Muscle of arm (tissue), 12 donors: Measurements from ENCODE around the gene NRG2. TPM values are rescaled to one million over a fixed set of nuclear protein-coding genes. Genes with fewer than 3 reads are reported as not detected.

Experiments used
- DNase-seq: peaks from one replicate; pipeline ENCODE4 v3.0.0-alpha.2; 2013
- polyA plus RNA-seq, 12 donors: library from polyadenylated mRNA; unstranded; fragments of 120-200 nt; gene quantifications; one replicate each; pipeline ENCODE4 v1.2.1, GENCODE V29; 2013; ENCODE audit not compliant: insufficient read length in 12 of 12

The NRG2 gene
- polyA plus RNA-seq, 12 donors, result 0.81 to 2.7 (median 1.4) TPM; not detected in 2

DNA sequence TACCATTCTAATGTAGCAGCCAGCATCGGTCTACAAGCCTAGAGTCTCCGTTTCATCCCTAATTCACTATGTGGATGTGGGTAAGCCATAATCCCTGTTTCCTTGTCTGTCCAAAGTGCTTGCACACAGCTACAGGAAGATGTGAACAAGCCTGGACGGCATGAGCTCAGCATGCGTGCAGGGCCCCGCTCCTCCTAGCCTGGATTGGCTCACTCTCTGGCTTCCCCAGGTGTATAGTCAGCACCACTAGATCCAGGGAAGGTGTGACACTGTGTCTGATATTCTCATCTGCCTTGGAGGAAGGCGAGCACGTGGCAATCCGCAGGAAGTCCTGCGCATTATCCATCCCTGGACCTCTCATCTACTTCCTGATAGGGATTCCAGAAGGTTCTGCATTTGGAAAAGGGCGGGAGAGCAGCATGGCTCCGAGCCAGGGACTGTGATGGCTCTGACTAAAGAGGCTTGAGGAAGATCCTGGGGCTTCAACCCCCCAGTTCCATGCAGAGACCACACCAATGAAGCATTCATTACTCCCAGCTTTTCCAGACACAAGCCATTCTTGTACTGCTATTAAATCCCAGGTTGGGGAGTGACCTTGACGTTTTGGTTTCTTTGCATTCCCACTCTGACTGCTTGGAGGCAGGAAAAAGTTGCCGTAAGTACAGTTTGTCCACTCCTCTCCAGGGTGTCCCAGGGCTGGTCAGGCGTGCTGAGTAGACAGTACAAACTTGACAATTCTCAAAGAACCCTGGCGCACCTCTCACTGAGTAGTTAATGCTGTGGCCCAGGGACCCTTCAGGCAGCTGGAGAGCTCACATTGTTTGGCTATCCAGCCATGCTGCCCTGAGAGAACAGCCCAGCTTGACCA lies 181.8 kb downstream of the NRG2 start:
- DNase-seq, result no peak

DNA sequence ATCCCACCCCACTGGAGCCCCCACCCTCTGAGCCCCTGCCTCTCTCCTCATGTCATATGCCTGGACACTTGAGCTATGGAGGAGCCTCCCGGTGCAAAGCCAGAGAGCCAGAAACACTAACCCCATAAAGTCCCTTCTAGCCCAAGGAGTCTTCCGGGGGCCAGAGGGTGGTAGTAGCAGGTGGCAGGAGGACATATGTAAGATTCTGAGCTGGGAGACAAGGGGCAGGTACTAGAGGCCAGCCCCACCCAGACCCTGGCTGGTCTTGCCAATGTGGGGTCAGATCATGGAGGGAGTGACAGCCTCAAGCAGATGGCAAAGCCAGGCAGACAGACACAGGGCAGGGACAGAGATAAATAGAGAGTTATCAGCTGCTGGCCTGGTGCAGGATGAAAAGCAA lies 184.1 kb downstream of the NRG2 start:
- no peak for DNase-seq

DNA sequence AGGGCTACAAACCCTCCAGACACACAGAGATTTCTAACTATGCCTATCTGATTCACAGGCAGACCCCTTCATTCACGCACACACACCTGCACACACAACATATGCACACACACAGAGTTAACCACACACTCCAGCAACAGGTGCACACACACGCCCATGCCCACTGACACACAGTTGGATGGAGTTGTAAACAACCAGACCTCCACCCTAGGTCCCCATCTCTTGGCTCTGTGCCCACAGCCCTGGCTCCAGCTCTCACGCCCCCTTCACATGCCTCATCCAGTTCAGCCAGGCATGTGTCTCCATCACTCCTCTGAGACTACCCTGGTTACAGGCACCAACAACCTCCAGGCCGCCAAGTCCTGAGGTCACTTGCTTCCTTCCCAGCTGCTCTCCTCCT lies 186.4 kb downstream of the NRG2 start:
- no peak for DNase-seq

DNA sequence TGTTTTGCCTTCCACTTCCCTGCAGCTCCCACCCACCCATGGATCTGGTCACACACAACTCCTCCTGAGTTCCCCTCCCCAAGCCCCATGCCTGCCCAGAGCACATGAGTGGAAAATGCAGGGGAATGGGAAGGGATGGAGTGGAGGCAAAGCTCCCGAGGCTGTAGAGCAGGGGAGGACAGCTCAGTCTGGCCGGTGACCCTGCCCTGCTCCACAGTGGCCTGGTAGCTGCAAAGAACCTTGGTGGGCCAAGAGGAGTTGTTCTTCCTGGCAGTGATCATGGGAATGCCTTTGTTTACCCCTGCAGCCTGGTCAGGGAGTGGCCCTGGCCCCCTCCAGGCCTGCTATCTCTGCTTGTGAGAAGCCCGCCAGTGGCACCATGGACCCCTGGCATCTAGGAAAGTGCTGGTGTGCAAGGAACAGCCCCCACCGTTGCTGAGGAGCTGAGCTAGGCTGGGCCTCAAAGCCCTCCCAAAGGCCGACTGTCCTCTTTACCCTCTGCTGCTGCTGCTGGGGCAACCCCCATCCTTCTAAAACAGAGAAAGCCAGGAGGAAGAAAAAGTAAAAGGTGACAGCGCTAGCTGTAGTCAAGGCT lies 187.1 kb downstream of the NRG2 start:
- no peak for DNase-seq

DNA sequence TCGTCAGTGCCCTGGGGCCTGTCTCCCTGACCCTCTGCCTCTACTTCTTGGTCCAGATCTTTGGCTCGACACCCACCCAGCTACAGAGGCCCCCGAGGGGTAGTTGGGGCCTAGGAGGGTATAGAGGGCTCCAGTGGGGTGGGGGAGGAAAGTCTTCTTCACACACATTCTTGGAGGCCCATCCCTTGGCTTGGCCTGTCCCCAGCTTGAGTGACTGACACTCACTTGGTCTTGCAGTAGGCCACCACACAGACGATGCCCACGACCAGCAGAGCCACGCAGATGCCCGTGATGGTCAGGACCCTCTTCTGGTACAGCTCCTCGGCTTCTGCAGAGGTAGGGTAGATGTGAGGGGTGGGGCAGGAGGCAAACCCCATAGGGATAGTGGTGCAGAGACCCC lies 187.6 kb downstream of the NRG2 start:
- DNase-seq, result no peak

DNA sequence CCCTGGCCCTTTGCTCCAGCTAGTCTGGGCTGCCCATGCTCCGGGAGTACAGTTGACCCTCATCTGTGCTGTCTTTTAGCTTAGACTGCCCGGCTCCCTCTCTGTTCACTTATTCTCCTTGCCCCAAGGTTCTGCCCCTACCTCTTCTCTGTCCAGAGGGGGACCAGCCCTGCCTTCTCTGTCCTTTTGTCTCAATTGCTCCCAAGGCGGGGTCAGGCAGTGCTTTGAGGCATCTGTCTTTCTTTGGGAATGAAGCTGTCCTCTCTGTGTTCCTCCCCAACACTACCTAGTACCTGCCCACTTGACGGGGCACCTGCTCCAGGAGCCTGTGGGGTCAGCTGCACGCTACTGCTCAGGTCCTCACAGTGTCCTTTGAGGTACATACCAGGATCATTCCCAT lies 188.1 kb downstream of the NRG2 start:
- DNase-seq, result no peak

DNA sequence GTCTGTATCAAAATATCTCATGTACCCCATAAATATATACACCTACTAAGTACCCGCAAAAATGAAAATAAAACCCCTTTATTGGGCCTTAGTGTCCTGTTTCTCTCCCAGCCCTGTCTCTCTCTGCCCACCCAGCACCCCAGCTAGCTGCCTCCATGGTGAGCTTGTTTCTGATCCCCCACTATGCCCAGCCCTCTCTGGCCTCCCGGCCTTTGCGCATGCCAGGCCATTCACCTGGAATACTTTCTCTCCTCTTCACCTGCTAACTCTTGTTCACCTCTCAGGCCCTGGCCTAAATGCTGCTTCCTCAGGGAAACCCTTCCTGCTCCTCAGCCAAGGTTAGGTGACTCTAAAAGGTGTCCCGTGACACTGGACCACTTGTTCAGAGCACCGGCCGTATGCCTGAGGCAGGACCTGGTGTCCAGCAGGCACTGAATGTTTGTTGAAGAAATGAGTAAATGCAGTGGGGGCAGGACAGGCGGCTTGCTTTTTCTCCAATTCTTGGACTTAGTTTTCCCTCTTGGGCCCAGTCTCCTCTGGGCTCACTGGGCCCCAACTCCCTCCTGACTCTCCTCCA lies 189.0 kb downstream of the NRG2 start:
- DNase-seq, result no peak

DNA sequence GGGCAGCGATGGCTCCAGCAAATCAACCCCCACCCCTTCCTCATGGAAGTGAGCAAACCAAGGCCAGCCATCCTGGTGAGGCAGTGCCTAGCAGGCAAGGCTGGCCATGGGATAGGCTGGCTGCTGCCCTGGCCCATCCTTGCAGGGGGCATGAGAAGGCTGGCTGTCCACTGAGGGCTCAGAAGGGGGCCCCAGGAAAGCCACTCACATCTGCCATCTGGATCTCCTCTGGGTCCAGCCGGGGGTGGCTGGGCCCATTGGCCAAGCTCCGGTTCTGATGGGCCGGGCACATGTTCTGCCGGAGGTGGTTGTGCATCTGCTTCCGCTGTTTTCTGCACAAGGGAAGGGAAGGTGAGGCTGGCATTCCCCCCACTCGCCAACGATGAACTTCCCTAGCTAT lies 190.4 kb downstream of the NRG2 start:
- DNase-seq, result no peak

DNA sequence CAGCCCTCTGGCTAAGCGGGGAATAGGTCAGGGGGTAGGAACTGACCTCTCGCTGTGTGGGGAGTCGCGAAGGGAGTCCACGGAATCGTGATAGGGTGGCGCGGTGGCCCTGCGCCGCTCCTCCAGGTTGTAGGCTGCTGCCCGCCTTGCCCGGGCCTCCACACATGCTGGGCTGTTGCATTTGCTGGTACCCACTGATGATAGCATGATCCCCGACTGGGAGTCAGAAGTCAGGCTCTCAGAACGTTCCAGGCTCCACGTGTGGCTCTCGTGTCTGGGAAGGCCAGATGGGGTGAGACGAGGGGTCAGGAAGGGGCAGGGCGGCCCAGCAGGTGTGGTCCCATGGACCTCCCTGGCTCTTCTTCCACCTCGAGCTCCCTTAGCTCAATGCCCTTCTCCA lies 191.5 kb downstream of the NRG2 start:
- no peak for DNase-seq

DNA sequence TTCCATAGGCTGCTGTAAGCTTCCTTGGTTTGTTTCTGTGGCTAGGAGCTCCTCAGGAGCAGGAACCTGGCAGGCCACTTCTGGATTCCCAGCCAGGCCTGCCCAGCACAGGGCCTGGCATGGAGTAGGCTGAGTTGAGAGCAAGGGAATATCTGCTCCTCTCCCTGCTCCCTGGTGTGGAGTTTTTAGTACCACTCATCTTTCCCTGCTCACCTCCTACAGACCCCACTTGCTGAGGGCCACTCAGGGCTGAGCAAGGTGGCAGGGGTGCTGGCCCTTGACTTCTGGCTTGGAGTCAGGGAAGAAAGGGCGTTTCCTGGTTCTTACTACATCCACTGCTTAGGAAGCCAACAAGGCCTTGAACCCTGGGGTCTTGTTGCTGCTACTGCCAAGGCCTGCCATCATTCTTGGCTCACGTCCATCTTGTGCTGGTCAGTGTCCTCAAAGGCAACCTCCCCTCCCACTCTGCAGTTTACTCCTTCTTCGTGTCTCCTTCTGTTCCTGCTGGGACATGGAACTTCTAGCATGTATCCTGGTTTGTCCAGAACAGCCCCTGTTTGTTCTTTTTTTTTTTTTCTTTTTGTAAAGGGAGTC lies 192.6 kb downstream of the NRG2 start:
- no peak for DNase-seq

DNA sequence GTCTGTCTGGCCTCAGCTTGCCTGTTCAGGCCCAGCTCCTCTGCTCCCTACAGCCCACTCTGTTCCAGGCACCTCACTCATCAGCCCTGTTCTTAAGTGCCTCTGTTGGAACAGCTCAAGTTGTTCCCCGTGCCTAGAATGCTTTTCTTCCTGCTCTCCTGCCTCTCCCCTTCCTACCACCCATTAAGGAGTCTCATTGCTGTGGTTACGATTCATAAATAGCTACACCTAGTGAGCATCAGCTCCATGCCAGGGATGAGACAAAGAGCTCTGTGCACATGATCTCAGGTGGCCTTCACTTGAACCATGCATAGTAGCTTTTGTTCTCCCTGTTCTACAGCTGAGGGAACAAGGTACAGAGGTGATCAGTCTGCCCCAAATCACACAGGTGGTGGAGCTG lies 193.2 kb downstream of the NRG2 start:
- no peak for DNase-seq

DNA sequence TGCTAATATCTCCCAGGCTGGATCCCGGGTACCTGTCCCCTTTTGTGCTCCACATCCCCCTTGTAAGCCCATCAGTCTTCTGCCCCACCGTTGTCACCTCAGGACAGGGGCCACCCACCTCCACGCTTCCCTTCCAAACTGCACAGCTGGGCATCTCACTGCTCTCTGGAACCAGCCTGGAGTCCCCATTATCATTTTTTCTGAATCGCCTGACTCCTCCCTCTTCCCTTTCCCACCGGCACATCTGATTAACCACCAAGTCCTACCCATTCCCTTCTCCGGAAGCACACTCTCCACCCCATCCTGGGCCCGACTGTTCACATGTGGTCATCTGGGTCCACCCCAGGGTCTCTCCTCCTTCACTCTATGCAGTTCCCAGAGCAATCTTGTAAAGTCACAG lies 193.6 kb downstream of the NRG2 start:
- DNase-seq, result no peak

DNA sequence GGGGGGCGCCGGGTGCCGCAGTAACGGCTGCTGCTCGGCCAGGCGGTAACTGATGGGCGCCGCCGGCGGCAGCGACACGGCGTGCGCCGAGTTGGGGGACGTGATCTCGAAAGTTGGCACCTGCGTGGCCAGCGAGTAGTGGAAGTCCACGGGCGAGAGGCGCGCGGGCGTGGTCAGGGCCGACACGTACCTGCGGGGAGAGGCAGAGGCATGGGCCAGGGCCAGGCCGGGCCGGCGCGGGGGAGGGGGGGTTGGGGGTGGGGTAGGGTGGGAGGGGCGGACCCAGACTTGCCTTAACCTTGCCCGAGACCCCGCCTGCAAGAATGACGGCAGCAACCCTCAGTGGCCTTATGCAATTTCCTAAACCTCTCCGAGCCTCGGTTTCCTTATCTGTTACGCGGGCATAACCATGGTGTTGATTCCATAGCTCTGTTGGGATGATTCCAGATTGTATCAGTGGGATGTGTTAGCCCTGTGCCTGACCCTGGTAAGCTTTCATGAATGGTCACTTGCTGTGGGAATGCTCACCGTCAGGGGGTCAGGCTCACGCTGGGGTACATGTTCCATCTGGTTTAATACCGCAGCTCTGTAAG lies 194.5 kb downstream of the NRG2 start:
- no peak for DNase-seq

DNA sequence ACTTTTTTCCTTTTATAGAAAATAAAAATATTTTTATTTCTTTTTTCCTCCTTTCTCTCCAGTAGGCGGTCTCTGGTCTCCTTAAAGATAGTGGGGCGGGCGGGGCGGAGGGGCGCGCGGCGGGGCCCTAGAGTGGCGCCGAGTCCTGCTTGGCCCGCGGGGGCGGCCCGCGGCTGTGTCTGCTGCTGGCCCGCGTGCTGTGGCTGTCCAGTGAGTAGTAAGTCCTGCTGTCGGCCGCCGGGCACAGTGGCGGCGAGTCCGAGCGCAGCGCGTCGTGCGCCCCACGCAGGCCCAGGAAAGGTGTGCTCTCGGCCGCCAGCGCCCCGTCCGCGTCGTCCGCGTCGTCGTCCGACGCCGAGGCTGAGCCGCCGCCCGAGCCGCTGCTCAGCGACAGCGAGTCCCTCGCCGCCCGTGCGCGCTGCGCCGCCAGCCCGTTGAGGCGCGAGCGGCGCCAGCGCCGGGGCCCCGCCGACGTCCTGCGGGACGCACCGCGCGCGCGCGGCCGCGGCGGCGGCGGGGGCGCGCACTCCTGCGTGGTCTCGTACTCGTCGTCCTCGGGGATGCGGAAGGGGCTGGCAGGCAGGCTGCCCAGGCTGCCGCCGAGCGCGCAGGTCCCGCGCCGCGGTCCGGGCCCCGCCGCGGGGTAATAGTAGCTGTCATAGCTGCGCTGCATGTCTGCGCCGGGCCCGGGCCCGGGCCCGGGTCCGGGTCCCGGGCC lies 195.2 kb downstream of the NRG2 start:
- no peak for DNase-seq

DNA sequence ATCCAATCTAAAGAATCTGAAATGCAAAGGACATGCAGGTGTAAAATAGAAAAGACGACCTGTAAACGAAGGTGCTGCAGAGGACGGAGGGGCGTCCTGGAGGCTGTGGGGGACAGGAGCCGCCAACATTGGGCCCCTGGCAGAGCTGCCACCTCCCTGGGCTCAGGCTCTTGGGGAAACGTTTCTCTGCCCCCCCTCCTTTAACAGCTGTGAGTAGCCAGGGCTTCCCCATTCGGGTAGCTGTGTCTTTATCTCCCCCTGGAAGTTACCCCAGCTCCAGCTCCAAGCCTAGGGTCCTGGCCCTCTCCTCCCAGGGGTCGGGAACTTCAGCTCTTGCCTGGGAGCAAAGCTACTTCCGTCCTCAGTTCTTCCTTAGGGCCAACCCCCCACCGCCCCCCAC lies 196.0 kb downstream of the NRG2 start:
- no peak for DNase-seq

DNA sequence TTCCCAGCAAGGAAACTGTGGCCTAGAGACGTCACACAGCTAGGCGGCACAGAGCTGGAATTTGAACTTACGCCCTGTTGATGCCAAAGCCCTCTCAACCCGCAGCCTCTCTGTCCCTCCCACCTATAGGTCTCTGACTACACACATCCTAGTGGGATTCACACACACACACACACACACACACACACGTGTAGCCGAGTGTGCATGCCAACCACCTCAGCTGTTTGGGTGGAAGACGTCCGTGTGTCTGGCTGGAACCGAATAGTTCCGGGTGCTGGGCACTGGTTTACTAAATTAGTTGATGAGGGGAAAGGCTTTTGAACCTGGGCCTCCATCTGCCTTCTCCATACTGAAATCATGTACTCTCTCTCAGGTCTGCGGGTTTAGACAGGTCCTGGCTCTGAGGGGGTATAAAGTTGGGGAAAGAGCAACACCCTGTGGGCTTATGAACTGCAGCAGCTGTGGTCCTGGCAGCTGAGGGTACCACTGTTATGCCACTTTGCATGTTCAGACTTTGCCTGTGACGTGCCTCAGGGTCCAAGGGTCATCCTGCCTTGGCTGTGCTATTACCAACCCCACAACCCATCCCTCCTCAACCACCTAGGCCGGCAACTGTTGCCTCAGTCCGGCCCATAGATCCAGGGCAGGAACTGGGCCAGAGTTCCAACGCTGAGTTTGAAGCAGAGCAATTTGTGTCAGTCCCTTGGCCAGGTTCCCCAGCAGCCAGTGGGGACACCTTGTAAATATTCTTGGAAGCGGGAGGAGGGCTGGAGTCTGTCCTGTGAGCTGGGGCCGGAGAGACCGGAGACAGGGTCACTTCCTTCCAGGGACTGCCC lies 197.0 kb downstream of the NRG2 start:
- DNase-seq, result no peak

DNA sequence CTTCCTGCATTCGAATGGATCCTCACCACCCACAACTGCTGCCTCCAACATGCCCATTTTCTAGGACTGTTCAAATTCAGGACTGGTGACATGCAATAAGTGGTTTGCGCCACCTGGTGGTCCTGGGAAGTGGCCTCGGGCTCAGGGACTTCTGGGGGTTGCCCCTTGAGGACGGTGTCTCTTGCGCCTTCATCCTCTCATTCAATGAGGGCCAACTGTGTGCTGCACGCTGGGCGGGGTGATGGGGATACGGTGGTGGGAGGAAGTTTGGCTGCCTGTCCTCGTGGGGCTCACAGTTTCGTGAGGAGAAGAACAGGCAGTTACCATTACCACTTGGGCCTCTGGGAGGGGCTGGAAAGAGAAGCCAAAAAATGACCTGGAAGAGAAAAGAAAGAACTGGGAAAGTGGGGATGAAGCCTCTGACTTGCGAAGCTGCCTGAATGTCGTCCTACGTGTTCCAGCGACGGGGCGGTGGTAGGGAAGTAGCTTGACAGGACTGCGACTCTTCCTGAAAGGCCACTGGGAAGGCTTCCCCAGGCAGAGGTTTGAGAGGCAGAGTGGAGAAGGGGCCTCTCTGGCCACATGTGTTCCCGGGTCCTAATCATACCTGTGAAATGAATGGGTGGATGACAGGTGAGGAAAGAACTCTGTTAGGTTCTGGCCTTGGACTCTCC lies 198.5 kb downstream of the NRG2 start:
- DNase-seq, result peak; percentile 47

DNA sequence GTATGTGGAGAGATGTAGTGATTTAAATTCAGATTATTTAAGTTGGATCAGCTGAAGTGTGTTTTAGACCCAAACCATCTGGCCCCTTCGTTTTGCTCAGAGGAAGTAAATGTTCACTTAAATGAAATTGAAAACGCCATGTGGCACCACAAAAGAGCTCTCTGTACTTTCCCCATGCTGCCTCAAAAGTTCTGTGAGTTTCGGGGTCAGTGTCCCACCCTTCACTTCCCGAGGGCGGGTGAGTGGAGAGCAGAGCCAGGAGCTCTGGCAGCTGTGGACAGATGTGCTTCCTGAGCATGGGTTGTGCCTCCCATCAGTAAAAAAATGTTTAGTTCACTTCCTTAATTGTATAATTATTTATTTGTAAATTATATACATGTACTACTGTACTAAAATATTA lies 199.1 kb downstream of the NRG2 start:
- no peak for DNase-seq

DNA sequence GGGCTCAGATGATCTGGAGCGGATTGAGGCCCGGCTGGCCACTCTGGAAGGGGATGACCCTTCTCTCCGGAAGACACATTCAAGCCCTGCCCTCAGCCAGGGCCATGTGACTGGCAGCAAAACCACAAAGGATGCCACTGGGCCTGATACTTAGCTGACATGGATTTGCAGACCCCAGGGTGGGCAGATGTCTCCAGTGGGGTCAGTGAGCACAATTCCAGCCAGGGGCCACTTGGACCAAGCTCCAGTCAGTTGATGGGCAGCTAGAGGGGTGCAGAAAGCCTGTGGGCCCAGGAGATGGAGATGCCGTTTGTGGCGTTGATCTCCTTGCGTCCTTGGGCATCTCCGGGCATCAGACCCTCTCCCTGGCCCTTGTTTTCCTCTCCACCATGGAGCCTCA lies 200.8 kb downstream of the NRG2 start:
- no peak for DNase-seq

DNA sequence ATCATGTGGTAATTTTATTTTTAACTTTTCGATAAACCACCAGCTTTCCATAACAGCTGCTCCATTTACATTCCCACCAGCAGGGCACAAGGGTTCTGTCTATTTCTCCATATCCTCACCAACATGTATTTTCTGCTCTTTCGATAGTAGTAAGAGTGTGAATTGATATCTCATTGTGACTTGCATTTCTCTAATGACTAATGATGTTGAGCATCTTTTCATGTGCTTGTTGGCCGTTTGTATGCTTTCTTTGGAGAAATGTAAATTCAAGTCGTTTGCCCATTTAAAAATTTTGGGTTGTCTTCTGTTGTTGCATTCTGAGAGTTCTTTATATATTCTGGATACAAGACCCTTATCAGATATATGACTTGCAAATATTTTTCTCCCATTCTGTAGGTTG lies 201.6 kb downstream of the NRG2 start:
- DNase-seq, result no peak
